Tibial nerve (tissue), 4 donors: ENCODE results near the gene SCN2B. TPM values are rescaled to one million over a fixed set of nuclear protein-coding genes. Genes with fewer than 3 reads are reported as not detected.

Experiments
- DNase-seq, 2 donors: peaks; one replicate each; pipeline ENCODE4 v3.0.0-alpha.2; 2019; ENCODE audit warnings: low spot score in 2 of 2
- H3K27ac ChIP-seq, 4 donors: fragments of 200-600 bp; sonication (generic) in 3 of 4; one replicate each; pipeline ENCODE4 v1.5.1; 2017 to 2019; ENCODE audit warnings: mild to moderate bottlenecking in 1 of 4
- H3K27me3 ChIP-seq, 2 donors: fragments of 200-600 bp; sonication (generic) in 1 of 2; one replicate each; pipeline versions ENCODE4 v1.5.1 to v1.6.0; 2017 to 2019
- H3K36me3 ChIP-seq, 3 donors: fragments of 200-600 bp; sonication (generic); one replicate each; pipeline ENCODE4 v1.5.1; 2018 to 2019
- H3K4me1 ChIP-seq, 4 donors: fragments of 200-600 bp; sonication (generic) in 3 of 4; one replicate each; pipeline ENCODE4 v1.5.1; 2017 to 2019
- H3K4me3 ChIP-seq, 4 donors: fragments of 200-600 bp; sonication (generic) in 3 of 4; one replicate each; pipeline ENCODE4 v1.5.1; 2017 to 2019; ENCODE audit warnings: mild to moderate bottlenecking in 1 of 4, moderate library complexity in 1 of 4
- H3K9me3 ChIP-seq, 4 donors: fragments of 200-600 bp; sonication (generic) in 3 of 4; one replicate each; pipeline ENCODE4 v1.5.1; 2017 to 2019
- CTCF ChIP-seq, 5 experiments: fragments of 200-600 bp in 3 of 5; fragments of 450-650 bp in 2 of 5; sonication (generic) in 3 of 5; IDR thresholded peaks; one replicate each; pipeline ENCODE4 v1.5.1; 2016 to 2019; ENCODE audit warnings: antibody characterized with exemption in 5 of 5, mild to moderate bottlenecking in 3 of 5, moderate library complexity in 2 of 5
- EP300 ChIP-seq, 2 donors: sonication (generic); formaldehyde crosslinking; IDR thresholded peaks; one replicate each; pipeline ENCODE4 v1.6.1; 2017; ENCODE audit warnings: antibody characterized with exemption in 2 of 2, mild to moderate bottlenecking in 1 of 2
- POLR2A ChIP-seq, 2 donors: fragments of 450-650 bp; IDR thresholded peaks; one replicate each; pipeline ENCODE4 v1.6.1; 2017; ENCODE audit warnings: antibody characterized with exemption in 2 of 2, mild to moderate bottlenecking in 2 of 2, moderate library complexity in 2 of 2
- WGBS, 2 donors: methylation state at CpG; one replicate each; pipeline ENCODE4 v1.1.5; 2018; 5-methylcytosine and 5-hydroxymethylcytosine counted together
- small RNA-seq: library from RNA; depleted of rRNA; stranded (forward); fragments of <200 nt; gene quantifications from one replicate; pipeline ENCODE3, GENCODE V24; 2016
- total RNA-seq, 4 donors: library from RNA; depleted of rRNA; stranded (reverse); fragments of >200 nt; gene quantifications; one replicate each; pipeline ENCODE4 v1.1.0, GENCODE V29; 2016

Gene SCN2B
- total RNA-seq, 4 donors from 2014 or later = 0.78 to 1.3 (median 0.87) TPM; not detected in 1

GRCh38 chr11:118117790-118118601, 58.4 kb downstream of the SCN2B start:
- H3K4me3 ChIP-seq = no peak overlapping the region
- TF ChIP-seq POLR2A (IDR thresholded peaks at IDR 0.05) (no peak), EP300 (IDR thresholded peaks at IDR 0.05) (no peak), CTCF (IDR thresholded peaks at IDR 0.05) (no peak)
- no peak for DNase-seq
- H3K36me3 ChIP-seq = no peaks in the 10 kb centered on the region
- WGBS, 2 donors = 75 to 81% methylated on average over 6 to 9 of the region's 9 CpGs
- no peak overlapping the region for H3K27ac ChIP-seq
- H3K27me3 ChIP-seq = peaks cover 0 to 8% of the 10 kb centered on the region in 2 donors
- H3K9me3 ChIP-seq = no peaks in the 10 kb centered on the region
- H3K4me1 ChIP-seq = no peaks in the 10 kb centered on the region

- TF ChIP-seq EP300 (IDR thresholded peaks at IDR 0.05) (no peak), CTCF (IDR thresholded peaks at IDR 0.05) (no peak), POLR2A (IDR thresholded peaks at IDR 0.05) (no peak)
- 87 to 90% methylated on average over 7 of the region's 7 CpGs for WGBS, 2 donors
- Histone ChIP-seq H3K36me3 (no peaks in the 10 kb centered on the region), H3K9me3 (no peaks in the 10 kb centered on the region), H3K4me1 (no peaks in the 10 kb centered on the region), H3K4me3 (no peak overlapping the region), H3K27ac (no peak overlapping the region), H3K27me3 (peaks cover 0 to 8% of the 10 kb centered on the region in 2 donors)
- DNase-seq = no peak
Measured at GRCh38 chr11:118115048-118115447, 61.4 kb downstream of the SCN2B start.

- no peak overlapping the region for H3K27ac ChIP-seq
- DNase-seq = no peak
- H3K36me3 ChIP-seq = no peaks in the 10 kb centered on the region
- no peaks in the 10 kb centered on the region for H3K4me1 ChIP-seq
- H3K4me3 ChIP-seq = no peak overlapping the region
- TF ChIP-seq CTCF (IDR thresholded peaks at IDR 0.05) (no peak), EP300 (IDR thresholded peaks at IDR 0.05) (no peak), POLR2A (IDR thresholded peaks at IDR 0.05) (no peak)
- 44 to 85% methylated on average over 1 of the region's 1 CpG for WGBS, 2 donors
- peaks cover 0 to 8% of the 10 kb centered on the region in 2 donors for H3K27me3 ChIP-seq
- H3K9me3 ChIP-seq = no peaks in the 10 kb centered on the region
Measured at GRCh38 chr11:118114266-118114665, 62.2 kb downstream of the SCN2B start.

- no peak for DNase-seq
- no peaks in the 10 kb centered on the region for H3K4me1 ChIP-seq
- no peak overlapping the region for H3K27ac ChIP-seq
- peaks cover 0 to 8% of the 10 kb centered on the region in 2 donors for H3K27me3 ChIP-seq
- WGBS, 2 donors = 88 to 90% methylated on average over 11 of the region's 11 CpGs
- H3K4me3 ChIP-seq = no peak overlapping the region
- TF ChIP-seq POLR2A (IDR thresholded peaks at IDR 0.05) = no peak
- no peak for TF ChIP-seq CTCF (IDR thresholded peaks at IDR 0.05)
- no peak for TF ChIP-seq EP300 (IDR thresholded peaks at IDR 0.05)
- H3K36me3 ChIP-seq = no peaks in the 10 kb centered on the region
- no peaks in the 10 kb centered on the region for H3K9me3 ChIP-seq
Measured at GRCh38 chr11:118112711-118113430, 63.6 kb downstream of the SCN2B start.

Small RNAs within 50 kb of the gene (small RNA-seq; reads per million reads assigned to genes)
- gene HSPE1P18 = not detected

Other genes with a start within 250 kb of the SCN2B start
- 1 to 10 TPM in 1 of 4 donors, under 1 TPM in 1, not detected in 2; 0.60 to 1.7 TPM for gene TMPRSS13, start 247.2 kb downstream of the SCN2B start, total RNA-seq
- gene IL10RA, start 190.2 kb downstream of the SCN2B start, total RNA-seq = 10 to 100 TPM; 16.7 to 42.0 (median 25.9) TPM
- not detected for gene TMPRSS4, start 99.6 kb downstream of the SCN2B start, total RNA-seq
- gene SMIM35, start 89.7 kb downstream of the SCN2B start, total RNA-seq = not detected
- 1 to 10 TPM in 2 of 4 donors, under 1 TPM in 2; 0.66 to 4.1 (median 1.1) TPM for gene SCN4B, start 23.8 kb downstream of the SCN2B start, total RNA-seq
- gene JAML, start 48.4 kb upstream of the SCN2B start, total RNA-seq = 1 to 10 TPM in 3 of 4 donors, under 1 TPM in 1; 0.60 to 4.5 (median 3.9) TPM
- gene MPZL3, start 75.7 kb upstream of the SCN2B start, total RNA-seq = 1 to 10 TPM in 3 of 4 donors, under 1 TPM in 1; 0.87 to 3.1 (median 1.9) TPM
- gene MPZL2, start 87.7 kb upstream of the SCN2B start, total RNA-seq = 10 to 100 TPM in 3 of 4 donors, 1 to 10 TPM in 1; 6.7 to 53.7 (median 27.0) TPM
- gene CD3E, start 128.1 kb upstream of the SCN2B start, total RNA-seq = 1 to 10 TPM in 1 of 4 donors, under 1 TPM in 2, not detected in 1; 0.78 to 3.6 (median 0.90) TPM
- 1 to 10 TPM in 1 of 4 donors, not detected in 3; 1.1 TPM for gene CD3D, start 166.1 kb upstream of the SCN2B start, total RNA-seq
- gene CD3G, start 167.7 kb upstream of the SCN2B start, total RNA-seq = 1 to 10 TPM in 2 of 4 donors, under 1 TPM in 1, not detected in 1; 0.44 to 1.5 (median 1.4) TPM
- gene UBE4A, start 183.0 kb upstream of the SCN2B start, total RNA-seq = 10 to 100 TPM; 38.4 to 48.5 (median 41.4) TPM
- gene ATP5MG, start 225.0 kb upstream of the SCN2B start, total RNA-seq = 10 to 100 TPM; 22.4 to 51.5 (median 34.4) TPM